ENCODE measurements around the gene GRID1. TPM values are rescaled to one million over a fixed set of nuclear protein-coding genes. Genes with fewer than 3 reads are reported as not detected.

Gene GRID1
- total and polyA plus RNA-seq, 5 donors from 2014 or later = not detected

- H3K4me1 ChIP-seq (ENCODE audit: control insufficient read depth, insufficient read depth, low read length, poor library complexity, severe bottlenecking) = peaks cover 16% of the 10 kb centered on the region
- H3K27ac ChIP-seq (ENCODE audit: insufficient read depth, low read length, poor library complexity, severe bottlenecking) = no peak overlapping the region
- ATAC-seq (ENCODE audit: low read depth in 2 of 2) (no peak), DNase-seq (no peak)
- H3K4me3 Mint-ChIP-seq = no peak overlapping the region
- no peak overlapping the region for H3K4me3 ChIP-seq (ENCODE audit: low read depth, low read length)
- no peaks in the 10 kb centered on the region for H3K36me3 ChIP-seq (ENCODE audit: control insufficient read depth, insufficient read depth, low read length)
- no peaks in the 10 kb centered on the region for H3K27me3 ChIP-seq (ENCODE audit: control insufficient read depth, insufficient read depth, low read length)
- H3K36me3 Mint-ChIP-seq = no peaks in the 10 kb centered on the region
- no peaks in the 10 kb centered on the region for H3K27me3 Mint-ChIP-seq
- peaks cover 9 to 26% (median 13%) of the 10 kb centered on the region in 4 donors for H3K4me1 Mint-ChIP-seq
- H3K9me3 Mint-ChIP-seq = peaks cover 0 to 2% (median 0%) of the 10 kb centered on the region in 7 donors
- no peak overlapping the region for H3K27ac Mint-ChIP-seq
- H3K9me3 ChIP-seq (ENCODE audit: control insufficient read depth in 2 of 2, low read length in 2 of 2) = no peaks in the 10 kb centered on the region
Observed at GRCh38 chr10:85599081-85599480, 767.5 kb downstream of the GRID1 start.

GRCh38 chr10:85598646-85599045 is 767.9 kb downstream of the GRID1 start:
- Mint-ChIP-seq H3K4me1 (peaks cover 9 to 29% (median 15%) of the 10 kb centered on the region in 4 donors), H3K4me3 (no peak overlapping the region), H3K9me3 (peaks cover 0 to 2% (median 0%) of the 10 kb centered on the region in 7 donors), H3K27ac (no peak overlapping the region), H3K27me3 (no peaks in the 10 kb centered on the region), H3K36me3 (no peaks in the 10 kb centered on the region)
- Histone ChIP-seq H3K36me3 (ENCODE audit: control insufficient read depth, insufficient read depth, low read length) (no peaks in the 10 kb centered on the region), H3K4me3 (ENCODE audit: low read depth, low read length) (no peak overlapping the region), H3K27me3 (ENCODE audit: control insufficient read depth, insufficient read depth, low read length) (no peaks in the 10 kb centered on the region), H3K27ac (ENCODE audit: insufficient read depth, low read length, poor library complexity, severe bottlenecking) (no peak overlapping the region), H3K9me3 (ENCODE audit: control insufficient read depth in 2 of 2, low read length in 2 of 2) (no peaks in the 10 kb centered on the region), H3K4me1 (ENCODE audit: control insufficient read depth, insufficient read depth, low read length, poor library complexity, severe bottlenecking) (peaks cover 15% of the 10 kb centered on the region)
- DNase-seq (no peak), ATAC-seq (ENCODE audit: low read depth in 2 of 2) (no peak)

- H3K9me3 ChIP-seq (ENCODE audit: control insufficient read depth in 2 of 2, low read length in 2 of 2) = no peaks in the 10 kb centered on the region
- H3K4me3 Mint-ChIP-seq = no peak overlapping the region
- no peaks in the 10 kb centered on the region for H3K27me3 Mint-ChIP-seq
- H3K27ac ChIP-seq (ENCODE audit: insufficient read depth, low read length, poor library complexity, severe bottlenecking) = no peak overlapping the region
- H3K4me3 ChIP-seq (ENCODE audit: low read depth, low read length) = no peak overlapping the region
- H3K36me3 Mint-ChIP-seq = no peaks in the 10 kb centered on the region
- H3K4me1 Mint-ChIP-seq = peaks cover 5 to 21% (median 14%) of the 10 kb centered on the region in 4 donors
- no peaks in the 10 kb centered on the region for H3K36me3 ChIP-seq (ENCODE audit: control insufficient read depth, insufficient read depth, low read length)
- H3K9me3 Mint-ChIP-seq = peaks cover 0 to 5% (median 0%) of the 10 kb centered on the region in 7 donors
- ATAC-seq (ENCODE audit: low read depth in 2 of 2) = no peak
- H3K4me1 ChIP-seq (ENCODE audit: control insufficient read depth, insufficient read depth, low read length, poor library complexity, severe bottlenecking) = peaks cover 14% of the 10 kb centered on the region
- no peak for DNase-seq
- H3K27ac Mint-ChIP-seq = peak overlapping the region in 1 of 3 donors; percentile 3
- no peaks in the 10 kb centered on the region for H3K27me3 ChIP-seq (ENCODE audit: control insufficient read depth, insufficient read depth, low read length)
Observed at GRCh38 chr10:85597006-85597405, 769.6 kb downstream of the GRID1 start.

GRCh38 chr10:85596389-85596788 is 770.2 kb downstream of the GRID1 start:
- H3K27ac ChIP-seq (ENCODE audit: insufficient read depth, low read length, poor library complexity, severe bottlenecking) = no peak overlapping the region
- ATAC-seq (ENCODE audit: low read depth in 2 of 2) = no peak
- peaks cover 0 to 5% (median 0%) of the 10 kb centered on the region in 7 donors for H3K9me3 Mint-ChIP-seq
- no peaks in the 10 kb centered on the region for H3K27me3 Mint-ChIP-seq
- no peaks in the 10 kb centered on the region for H3K36me3 Mint-ChIP-seq
- H3K4me3 Mint-ChIP-seq = no peak overlapping the region
- peaks cover 5 to 21% (median 14%) of the 10 kb centered on the region in 4 donors for H3K4me1 Mint-ChIP-seq
- no peaks in the 10 kb centered on the region for H3K36me3 ChIP-seq (ENCODE audit: control insufficient read depth, insufficient read depth, low read length)
- H3K4me3 ChIP-seq (ENCODE audit: low read depth, low read length) = no peak overlapping the region
- no peak for DNase-seq
- H3K4me1 ChIP-seq (ENCODE audit: control insufficient read depth, insufficient read depth, low read length, poor library complexity, severe bottlenecking) = peaks cover 14% of the 10 kb centered on the region
- no peak overlapping the region for H3K27ac Mint-ChIP-seq
- no peaks in the 10 kb centered on the region for H3K27me3 ChIP-seq (ENCODE audit: control insufficient read depth, insufficient read depth, low read length)
- no peaks in the 10 kb centered on the region for H3K9me3 ChIP-seq (ENCODE audit: control insufficient read depth in 2 of 2, low read length in 2 of 2)

- peak in 2 of 3 donors; percentile 10 to 38 for DNase-seq
- Mint-ChIP-seq H3K36me3 (no peaks in the 10 kb centered on the region), H3K27me3 (no peaks in the 10 kb centered on the region), H3K4me3 (peak overlapping the region in 1 of 4 donors; percentile 51), H3K27ac (peak overlapping the region in 2 of 3 donors; percentile 24 to 97), H3K9me3 (peaks cover 0 to 5% (median 0%) of the 10 kb centered on the region in 7 donors), H3K4me1 (peaks cover 5 to 19% (median 14%) of the 10 kb centered on the region in 4 donors)
- peaks cover 14% of the 10 kb centered on the region for H3K4me1 ChIP-seq (ENCODE audit: control insufficient read depth, insufficient read depth, low read length, poor library complexity, severe bottlenecking)
- H3K9me3 ChIP-seq (ENCODE audit: control insufficient read depth in 2 of 2, low read length in 2 of 2) = no peaks in the 10 kb centered on the region
- peak overlapping the region; percentile 9 for H3K4me3 ChIP-seq (ENCODE audit: low read depth, low read length)
- ATAC-seq (ENCODE audit: low read depth in 2 of 2) = peak; percentile 72 to 74
- H3K27ac ChIP-seq (ENCODE audit: insufficient read depth, low read length, poor library complexity, severe bottlenecking) = no peak overlapping the region
- H3K36me3 ChIP-seq (ENCODE audit: control insufficient read depth, insufficient read depth, low read length) = no peaks in the 10 kb centered on the region
- H3K27me3 ChIP-seq (ENCODE audit: control insufficient read depth, insufficient read depth, low read length) = no peaks in the 10 kb centered on the region
Observed at GRCh38 chr10:85594239-85594638, 772.4 kb downstream of the GRID1 start.

- Mint-ChIP-seq H3K27me3 (no peaks in the 10 kb centered on the region), H3K4me3 (no peak overlapping the region), H3K4me1 (peaks cover 5 to 19% (median 14%) of the 10 kb centered on the region in 4 donors), H3K36me3 (no peaks in the 10 kb centered on the region), H3K27ac (peak overlapping the region in 2 of 3 donors; percentile 24 to 72), H3K9me3 (peaks cover 0 to 5% (median 0%) of the 10 kb centered on the region in 7 donors)
- no peaks in the 10 kb centered on the region for H3K9me3 ChIP-seq (ENCODE audit: control insufficient read depth in 2 of 2, low read length in 2 of 2)
- no peaks in the 10 kb centered on the region for H3K27me3 ChIP-seq (ENCODE audit: control insufficient read depth, insufficient read depth, low read length)
- H3K4me3 ChIP-seq (ENCODE audit: low read depth, low read length) = no peak overlapping the region
- no peaks in the 10 kb centered on the region for H3K36me3 ChIP-seq (ENCODE audit: control insufficient read depth, insufficient read depth, low read length)
- DNase-seq (no peak), ATAC-seq (ENCODE audit: low read depth in 2 of 2) (no peak)
- no peak overlapping the region for H3K27ac ChIP-seq (ENCODE audit: insufficient read depth, low read length, poor library complexity, severe bottlenecking)
- H3K4me1 ChIP-seq (ENCODE audit: control insufficient read depth, insufficient read depth, low read length, poor library complexity, severe bottlenecking) = peaks cover 14% of the 10 kb centered on the region
Observed at GRCh38 chr10:85593226-85593772, 773.3 kb downstream of the GRID1 start.

GRCh38 chr10:85581371-85581770 is 785.2 kb downstream of the GRID1 start:
- Histone ChIP-seq H3K9me3 (ENCODE audit: control insufficient read depth in 2 of 2, low read length in 2 of 2) (no peaks in the 10 kb centered on the region), H3K27me3 (ENCODE audit: control insufficient read depth, insufficient read depth, low read length) (no peaks in the 10 kb centered on the region), H3K36me3 (ENCODE audit: control insufficient read depth, insufficient read depth, low read length) (no peaks in the 10 kb centered on the region), H3K4me1 (ENCODE audit: control insufficient read depth, insufficient read depth, low read length, poor library complexity, severe bottlenecking) (no peaks in the 10 kb centered on the region), H3K4me3 (ENCODE audit: low read depth, low read length) (no peak overlapping the region), H3K27ac (ENCODE audit: insufficient read depth, low read length, poor library complexity, severe bottlenecking) (no peak overlapping the region)
- Mint-ChIP-seq H3K27ac (no peak overlapping the region), H3K36me3 (no peaks in the 10 kb centered on the region), H3K4me3 (no peak overlapping the region), H3K27me3 (peaks cover 8% of the 10 kb centered on the region), H3K9me3 (peaks cover 0 to 8% (median 0%) of the 10 kb centered on the region in 7 donors), H3K4me1 (no peaks in the 10 kb centered on the region)
- ATAC-seq (ENCODE audit: low read depth in 2 of 2) (no peak), DNase-seq (no peak)

- Histone ChIP-seq H3K36me3 (ENCODE audit: control insufficient read depth, insufficient read depth, low read length) (no peaks in the 10 kb centered on the region), H3K4me3 (ENCODE audit: low read depth, low read length) (no peak overlapping the region), H3K27ac (ENCODE audit: insufficient read depth, low read length, poor library complexity, severe bottlenecking) (no peak overlapping the region), H3K4me1 (ENCODE audit: control insufficient read depth, insufficient read depth, low read length, poor library complexity, severe bottlenecking) (no peaks in the 10 kb centered on the region), H3K9me3 (ENCODE audit: control insufficient read depth in 2 of 2, low read length in 2 of 2) (no peaks in the 10 kb centered on the region), H3K27me3 (ENCODE audit: control insufficient read depth, insufficient read depth, low read length) (no peaks in the 10 kb centered on the region)
- no peaks in the 10 kb centered on the region for H3K36me3 Mint-ChIP-seq
- ATAC-seq (ENCODE audit: low read depth in 2 of 2) (no peak), DNase-seq (no peak)
- no peak overlapping the region for H3K27ac Mint-ChIP-seq
- no peaks in the 10 kb centered on the region for H3K4me1 Mint-ChIP-seq
- H3K9me3 Mint-ChIP-seq = peaks cover 0 to 8% (median 0%) of the 10 kb centered on the region in 7 donors
- no peak overlapping the region for H3K4me3 Mint-ChIP-seq
- peaks cover 8% of the 10 kb centered on the region for H3K27me3 Mint-ChIP-seq
Observed at GRCh38 chr10:85580585-85580984, 786.0 kb downstream of the GRID1 start.

Data from CD4-positive, CD25-positive, alpha-beta regulatory T cell (primary cell).